GM18507 (cell line): Measurements from ENCODE around the gene ZNF142.
"Not testable (repeated sequence)": the region's sequence is repeated elsewhere in the genome, so short reads cannot be mapped to it uniquely, and the experiment has no call there.

Experiments used
- DNase-seq: peaks from one replicate; pipeline ENCODE4 v3.0.0; 2011; ENCODE audit warnings: low read depth; ENCODE audit not compliant: insufficient read length; ENCODE audit errors: extremely low spot score
- FAIRE-seq: peaks from 2 replicates; lab custom pipeline; 2011; peaks lifted over from hg19 to GRCh38; lab: Jason Lieb, UNC

ZNF142 gene

DNA sequence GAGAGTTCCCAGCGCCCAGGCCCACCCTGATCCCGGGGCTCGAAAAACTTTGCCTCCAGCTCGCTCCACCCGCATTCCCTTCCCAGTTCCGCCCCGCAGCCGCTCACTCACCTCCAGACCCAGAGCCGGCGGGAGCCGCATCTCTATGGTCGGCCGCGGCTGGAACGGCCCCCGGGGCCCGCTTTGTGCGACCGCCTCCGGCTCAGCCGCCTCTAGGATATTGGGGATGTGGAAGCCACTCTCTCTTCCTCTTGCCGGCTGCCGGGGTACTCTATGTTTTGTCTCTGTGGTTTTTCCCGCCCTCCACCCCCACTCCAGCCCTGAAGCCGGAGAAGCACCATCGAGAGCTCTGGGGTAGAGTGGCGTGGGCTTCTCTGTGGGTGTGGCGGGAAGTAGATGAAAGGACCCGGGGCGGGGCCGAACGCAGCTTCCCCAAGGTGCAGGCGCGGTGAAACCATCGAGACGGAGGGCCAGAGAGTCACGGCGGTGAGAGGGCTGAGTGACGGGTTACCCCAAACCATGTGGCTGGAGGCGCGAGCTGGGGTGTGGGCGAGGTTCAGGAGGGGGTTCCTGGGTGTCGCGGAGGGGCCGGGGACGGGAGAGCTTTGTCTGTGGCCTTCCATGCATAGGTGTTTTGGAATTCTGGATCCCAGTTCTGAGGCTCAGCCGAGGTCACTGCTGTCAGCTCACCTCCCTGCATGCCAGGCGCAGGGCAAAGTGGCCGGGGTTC lies at the start of gene ZNF142, which contains the start of gene BCS1L:
Gene ZNF142, minus strand, starts transcription at position 366 of the 730 bp plus-strand sequence. CDS start 3,194 bp downstream, outside the sequence.
Gene BCS1L, plus strand, starts transcription at position 426 of the 730 bp plus-strand sequence. CDS start 1,305 bp downstream, outside the sequence.
- FAIRE-seq (peak; percentile 98), DNase-seq (peak; percentile 91)

DNA sequence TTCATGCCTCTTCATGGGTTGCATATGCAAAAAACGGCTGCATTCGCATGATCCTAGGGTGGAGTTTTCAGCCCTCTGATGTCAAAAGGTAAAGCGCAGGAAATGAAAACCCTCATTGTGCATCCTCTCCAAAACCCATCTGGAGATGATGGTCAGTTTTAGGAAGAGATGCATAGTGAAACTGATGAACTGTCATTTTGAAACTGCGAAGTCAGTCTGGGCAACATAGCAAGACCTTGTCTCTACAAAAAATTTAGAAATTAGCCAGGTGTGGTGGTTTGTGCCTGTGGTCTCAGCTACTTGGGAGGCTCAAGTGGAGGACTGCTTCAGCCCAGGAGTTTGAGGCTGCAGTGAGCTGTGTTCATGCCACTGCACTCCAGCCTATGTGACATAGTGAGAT lies 48.7 kb upstream of the ZNF142 start:
- DNase-seq = peak; percentile 39
- FAIRE-seq = peak; percentile 96

DNA sequence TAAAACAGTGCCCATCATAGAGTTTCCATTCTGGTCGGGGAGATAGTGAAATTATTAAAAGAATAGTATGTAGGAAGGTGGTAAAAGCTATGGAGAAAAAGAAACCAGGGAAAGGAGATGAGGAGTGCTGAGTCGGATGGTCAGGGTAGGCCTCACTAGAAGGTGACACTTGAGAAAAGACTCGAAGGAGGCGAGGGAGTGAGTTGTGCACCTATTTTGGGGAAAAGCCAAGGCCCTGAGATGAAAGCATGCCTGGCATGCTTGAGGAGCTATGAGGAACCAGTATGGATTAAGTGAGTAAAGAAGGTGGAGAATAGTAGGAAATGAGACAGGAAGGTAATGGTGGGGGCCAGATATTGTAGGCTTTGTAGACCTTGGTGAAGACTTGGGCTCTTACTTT lies 43.9 kb upstream of the ZNF142 start:
- DNase-seq = no peak
- no peak for FAIRE-seq

DNA sequence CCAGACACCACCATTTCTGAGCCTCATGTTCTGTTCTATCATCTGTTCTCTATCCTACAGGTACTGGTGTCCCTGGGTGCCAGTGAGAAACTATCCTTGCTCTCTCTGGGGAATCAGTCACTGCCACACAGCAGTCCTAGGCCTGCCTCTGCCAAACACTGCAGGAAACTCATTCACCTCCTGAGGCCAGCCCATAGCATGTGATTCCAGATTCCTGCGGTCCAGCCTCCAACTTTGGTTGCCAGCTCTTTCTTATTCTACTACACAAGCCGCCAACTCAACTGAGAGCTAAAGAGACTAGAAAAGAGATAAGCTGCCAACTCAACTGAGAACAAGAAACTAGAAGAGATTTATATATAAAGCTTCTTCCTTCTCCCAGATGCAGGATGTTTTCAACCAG lies 42.4 kb upstream of the ZNF142 start:
- DNase-seq = no peak
- FAIRE-seq = no peak

- FAIRE-seq (no peak), DNase-seq (no peak)
Observed at GRCh38 chr2:218698885-218699284, 39.5 kb upstream of the ZNF142 start.

GRCh38 chr2:218694405-218695145 lies 35.2 kb upstream of the ZNF142 start:
- FAIRE-seq = no peak

DNA sequence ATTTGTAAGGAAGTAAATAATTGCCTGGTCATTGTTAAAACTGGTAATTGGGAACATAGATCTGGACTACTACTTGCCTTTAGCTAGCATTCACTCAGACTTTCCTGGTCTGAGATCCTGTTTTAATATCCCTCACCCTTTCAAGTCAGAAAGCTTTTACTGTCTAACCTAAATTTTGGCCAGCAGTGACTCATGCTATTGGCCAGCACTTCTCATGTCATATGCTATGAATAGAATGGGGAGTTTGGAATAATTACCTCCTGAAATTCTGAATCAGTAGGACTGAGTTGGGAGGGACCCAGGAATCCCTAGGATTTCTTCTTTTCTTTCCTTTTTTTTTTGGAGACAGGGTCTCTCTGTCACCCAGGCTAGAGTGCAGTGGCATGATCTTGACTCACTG lies 31.8 kb upstream of the ZNF142 start:
- FAIRE-seq (no peak), DNase-seq (no peak)

More at GRCh38 chr2:218694405-218695145, 35.2 kb upstream of the ZNF142 start:
- no peak for DNase-seq

DNA sequence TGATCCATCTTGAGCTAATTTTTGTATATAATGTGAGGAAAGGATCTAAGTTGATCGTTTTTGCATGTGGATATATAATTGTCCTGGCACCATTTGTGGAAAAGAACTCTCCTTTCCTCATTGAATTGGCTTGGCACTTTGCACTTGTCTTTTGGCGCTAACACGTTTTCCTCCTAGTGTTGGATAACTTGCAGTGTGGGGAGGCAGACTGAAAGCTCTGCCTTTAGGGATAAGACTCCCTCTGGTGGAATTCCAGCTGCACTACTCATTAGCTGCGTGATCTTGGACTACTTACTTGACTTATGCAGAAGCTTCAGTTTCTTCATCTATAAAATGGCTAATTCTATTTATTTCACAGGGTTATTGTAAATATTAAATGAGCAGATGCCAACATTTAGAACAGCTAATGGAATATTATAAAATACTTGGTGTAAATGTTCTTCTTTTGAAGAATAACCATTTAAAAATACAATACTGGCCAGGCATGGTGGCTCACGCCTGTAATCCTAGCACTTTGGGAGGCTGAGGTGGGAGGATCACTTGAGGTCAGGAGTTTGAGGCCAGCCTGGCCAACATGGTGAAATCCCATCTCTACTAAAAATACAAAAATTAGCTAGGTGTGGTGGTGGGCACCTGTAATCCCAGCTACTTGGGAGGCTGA lies 28.1 kb upstream of the ZNF142 start:
- DNase-seq = not testable (repeated sequence)
- peak; percentile 63 for FAIRE-seq

GRCh38 chr2:218680061-218680460 lies 20.6 kb upstream of the ZNF142 start:
- FAIRE-seq (no peak), DNase-seq (no peak)

- DNase-seq = no peak
- FAIRE-seq = no peak
Observed at GRCh38 chr2:218679119-218679518, 19.7 kb upstream of the ZNF142 start.

GRCh38 chr2:218671654-218672566 lies 12.5 kb upstream of the ZNF142 start, which contains the start of the genes RNF25 and STK36:
RNF25 (minus strand) TSS chr2:218672002; CDS start chr2:218671970, 32 bp downstream.
STK36 (plus strand) TSS chr2:218672086; CDS start chr2:218672830, 744 bp downstream.
- peak; percentile 96 for FAIRE-seq
- DNase-seq = peak; percentile 87

DNA sequence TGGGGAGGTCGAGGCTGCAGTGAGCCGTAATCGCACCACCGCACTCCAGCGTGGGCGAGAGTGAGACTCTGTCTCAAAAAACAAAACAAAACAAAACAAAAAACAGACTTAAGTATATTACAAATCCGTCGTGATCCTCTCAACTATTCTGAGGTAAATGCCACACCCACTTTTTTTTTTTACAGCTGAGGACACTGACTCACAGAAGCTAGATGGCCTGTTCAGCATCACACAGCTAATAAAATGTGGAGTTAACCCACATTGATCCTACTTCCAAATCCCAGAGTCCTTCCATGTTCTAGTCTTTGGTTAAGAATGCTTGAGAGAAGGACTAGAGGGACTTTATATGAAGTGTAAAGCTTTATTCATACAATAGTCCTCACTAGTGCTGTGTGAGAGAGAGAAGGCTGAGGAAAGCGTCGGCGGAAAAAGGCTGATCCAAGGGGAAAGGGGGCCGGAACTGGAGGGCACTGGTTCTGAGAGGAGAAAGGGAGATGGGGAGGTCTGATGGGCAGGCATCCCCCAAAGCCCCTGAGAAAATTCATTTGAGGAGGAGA lies 11.8 kb upstream of the ZNF142 start:
- FAIRE-seq = no peak
- DNase-seq = no peak

DNA sequence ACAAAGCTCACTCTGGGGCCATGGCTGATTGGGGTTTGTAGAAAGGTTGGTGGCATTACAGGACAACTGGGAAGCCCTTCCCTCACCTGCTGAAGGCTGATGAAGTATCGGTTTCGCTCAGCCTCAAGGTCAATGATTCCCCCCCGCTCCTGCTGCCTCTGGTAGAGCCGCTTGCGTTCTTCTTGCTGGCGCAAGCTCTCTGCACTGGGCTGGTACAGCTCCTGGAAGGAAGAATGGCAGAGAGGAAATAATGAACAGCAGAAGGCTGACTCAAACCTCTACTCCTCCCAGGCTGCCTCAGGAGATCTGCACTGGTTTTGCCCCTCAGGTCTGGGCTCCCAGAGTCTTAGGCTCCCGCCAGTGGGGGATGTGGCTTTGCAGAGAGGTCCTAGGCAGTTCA lies 5.2 kb upstream of the ZNF142 start:
- no peak for FAIRE-seq
- DNase-seq = no peak

DNA sequence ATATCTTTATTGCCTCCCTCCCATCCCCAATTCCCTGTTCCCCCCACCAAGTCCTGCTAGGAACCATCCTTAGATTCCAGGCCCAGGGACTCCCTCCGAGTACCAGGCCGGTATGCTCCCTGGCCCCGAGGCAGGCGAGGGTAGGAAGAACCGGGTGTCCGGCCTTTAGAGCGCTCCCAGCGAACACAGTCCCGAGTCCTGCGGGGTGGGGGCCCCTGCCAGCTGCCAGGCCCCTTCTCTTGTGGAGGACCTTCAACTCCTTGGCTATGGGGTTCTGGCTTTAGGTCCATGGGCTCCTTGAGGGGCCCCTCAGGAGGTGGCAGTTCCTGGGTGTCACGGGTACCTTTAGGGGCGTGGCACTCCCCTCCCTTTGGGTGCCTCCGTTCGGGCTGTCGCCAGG lies 4.5 kb upstream of the ZNF142 start:
- FAIRE-seq (no peak), DNase-seq (no peak)

DNA sequence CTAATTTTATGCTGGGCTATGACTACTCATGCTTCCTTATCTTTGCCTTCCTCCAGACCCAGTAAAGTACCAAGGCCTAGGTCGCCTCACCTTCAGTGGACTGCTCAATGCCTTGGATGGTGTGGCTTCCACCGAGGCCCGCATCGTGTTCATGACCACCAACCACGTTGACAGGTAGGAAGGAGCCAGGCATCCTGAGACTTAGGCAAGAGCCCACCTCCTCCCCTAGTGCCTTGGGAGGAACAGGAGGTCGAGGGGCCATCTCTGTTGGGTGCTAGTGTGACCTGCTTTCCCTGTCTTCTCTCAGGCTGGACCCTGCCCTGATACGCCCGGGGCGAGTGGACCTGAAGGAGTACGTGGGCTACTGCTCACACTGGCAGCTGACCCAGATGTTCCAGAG lies 3.4 kb upstream of the ZNF142 start:
- DNase-seq = no peak
- FAIRE-seq = no peak

DNA sequence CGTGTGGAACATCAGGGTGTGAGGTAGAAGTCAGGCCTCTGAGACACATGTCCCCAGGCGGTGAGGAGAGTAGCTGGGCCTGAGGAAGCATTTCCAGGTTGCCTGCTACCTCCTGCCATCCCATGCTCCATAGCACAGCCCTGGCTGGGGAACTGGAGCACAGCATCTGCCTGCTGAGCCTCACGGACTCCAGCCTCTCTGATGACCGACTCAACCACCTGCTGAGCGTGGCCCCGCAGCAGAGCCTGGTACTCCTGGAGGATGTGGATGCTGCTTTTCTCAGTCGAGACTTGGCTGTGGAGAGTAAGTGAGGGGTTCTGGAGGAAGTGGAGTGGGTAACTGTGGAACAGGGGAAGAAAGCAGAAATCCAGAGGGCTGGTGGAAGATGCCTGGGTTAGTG lies 3.0 kb upstream of the ZNF142 start:
- no peak for FAIRE-seq

DNA sequence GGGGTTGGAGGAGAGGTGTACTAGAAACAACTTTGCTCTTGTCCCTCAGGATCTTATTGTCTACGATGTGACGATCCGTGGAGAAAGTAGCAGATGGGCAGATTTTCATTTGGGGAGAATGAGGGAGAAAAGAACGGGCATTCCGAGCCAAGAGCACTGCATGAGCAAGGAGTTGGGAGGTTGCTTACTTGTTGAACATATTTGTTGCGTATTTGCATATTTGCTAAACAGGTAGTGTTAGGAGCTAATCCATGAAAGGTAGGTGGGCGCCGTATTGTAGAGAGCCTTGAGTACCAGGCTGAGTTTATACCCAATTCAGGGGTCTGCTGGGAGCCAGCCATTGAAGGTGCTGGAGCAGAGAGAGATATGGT lies 550 bp upstream of the ZNF142 start:
- no peak for DNase-seq

More for the DNA sequence above, 3.0 kb upstream of the ZNF142 start:
- DNase-seq = no peak

GRCh38 chr2:218658671-218659257 lies 659 bp downstream of the ZNF142 start:
- DNase-seq (peak; percentile 37), FAIRE-seq (peak; percentile 89)

More for the DNA sequence above, 550 bp upstream of the ZNF142 start:
- FAIRE-seq = no peak
